ENCODE measurements around the gene LRG1.
"Not testable (repeated sequence)": the region's sequence is repeated elsewhere in the genome, so short reads cannot be mapped to it uniquely, and the experiment has no call there.

Gene LRG1

GRCh38 chr19:4531562-4532165 is 8.2 kb downstream of the LRG1 start (continued):
- no peak for TF ChIP-seq TSHZ2 (CRISPR knock-in tag; IDR thresholded peaks at IDR 0.05)

- no peak for ATAC-seq
- TF ChIP-seq TCF4 (CRISPR knock-in tag; IDR thresholded peaks at IDR 0.05; ENCODE audit: borderline replicate concordance) (no peak), CSDC2 (CRISPR knock-in tag; IDR thresholded peaks at IDR 0.05) (no peak), ZNF8 (CRISPR knock-in tag; IDR thresholded peaks at IDR 0.05) (no peak), TSHZ2 (CRISPR knock-in tag; IDR thresholded peaks at IDR 0.05) (no peak), PATZ1 (CRISPR knock-in tag; IDR thresholded peaks at IDR 0.05; ENCODE audit: borderline replicate concordance) (no peak)
Observed at GRCh38 chr19:4529924-4530522, 9.8 kb downstream of the LRG1 start.

GRCh38 chr19:4528843-4529242 is 11.0 kb downstream of the LRG1 start:
- ATAC-seq = no peak
- TF ChIP-seq SNAI2 (CRISPR knock-in tag; IDR thresholded peaks at IDR 0.05) = no peak
- no peak for TF ChIP-seq CREB5 (CRISPR knock-in tag; IDR thresholded peaks at IDR 0.05; ENCODE audit: low read depth)
- no peak for TF ChIP-seq TSHZ2 (CRISPR knock-in tag; IDR thresholded peaks at IDR 0.05)
- no peak for TF ChIP-seq RARB (CRISPR knock-in tag; IDR thresholded peaks at IDR 0.05)
- no peak for TF ChIP-seq POU6F1 (CRISPR knock-in tag; IDR thresholded peaks at IDR 0.05; ENCODE audit: borderline replicate concordance, low read depth)
- no peak for TF ChIP-seq ISL1 (CRISPR knock-in tag; IDR thresholded peaks at IDR 0.05)
- no peak for TF ChIP-seq ZNF565 (CRISPR knock-in tag; conservative IDR thresholded peaks at IDR 0.05; ENCODE audit: low read depth)
- TF ChIP-seq BACH2 (CRISPR knock-in tag; IDR thresholded peaks at IDR 0.05; ENCODE audit: borderline replicate concordance) = no peak
- no peak for TF ChIP-seq ESRRG (CRISPR knock-in tag; IDR thresholded peaks at IDR 0.05)
- TF ChIP-seq OSR1 (CRISPR knock-in tag; IDR thresholded peaks at IDR 0.05) = no peak

GRCh38 chr19:4527377-4527776 is 12.5 kb downstream of the LRG1 start:
- not testable (repeated sequence) for ATAC-seq
